GM19324 (cell line): ENCODE results near the gene THAP3.
A peak's percentile ranks its signal among the peaks of the same experiment; 100 is the strongest.
"Not testable (repeated sequence)": the region's sequence is repeated elsewhere in the genome, so short reads cannot be mapped to it uniquely, and the experiment has no call there.

ENCODE experiments used
- ATAC-seq: cut with Tn5 transposase; IDR thresholded peaks from one replicate; pipeline ENCODE4 v1.9.1; 2021; ENCODE audit warnings: mild to moderate bottlenecking, moderate library complexity; ENCODE audit not compliant: unreplicated experiment, low FRiP score

Gene THAP3

DNA sequence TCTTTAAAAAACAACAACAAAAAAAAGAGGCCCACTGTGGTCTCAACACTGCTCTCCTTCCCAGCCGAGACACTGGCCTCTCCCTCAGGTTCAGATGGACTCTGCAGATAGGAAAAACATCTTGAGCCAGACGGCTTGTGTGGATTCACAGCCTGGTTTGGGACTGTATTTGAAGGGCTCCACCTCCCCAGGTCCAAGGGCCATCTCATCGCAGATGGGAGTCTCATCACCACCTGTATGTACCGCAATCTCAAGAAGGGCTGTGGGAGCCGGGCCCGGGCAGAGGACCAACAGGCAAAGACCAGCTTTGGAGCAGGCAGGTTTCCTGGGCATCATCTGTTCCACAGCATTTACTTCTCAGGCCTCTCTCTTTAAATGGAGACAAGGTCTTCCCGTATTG, 34.6 kb upstream of the THAP3 start:
- no peak for ATAC-seq

DNA sequence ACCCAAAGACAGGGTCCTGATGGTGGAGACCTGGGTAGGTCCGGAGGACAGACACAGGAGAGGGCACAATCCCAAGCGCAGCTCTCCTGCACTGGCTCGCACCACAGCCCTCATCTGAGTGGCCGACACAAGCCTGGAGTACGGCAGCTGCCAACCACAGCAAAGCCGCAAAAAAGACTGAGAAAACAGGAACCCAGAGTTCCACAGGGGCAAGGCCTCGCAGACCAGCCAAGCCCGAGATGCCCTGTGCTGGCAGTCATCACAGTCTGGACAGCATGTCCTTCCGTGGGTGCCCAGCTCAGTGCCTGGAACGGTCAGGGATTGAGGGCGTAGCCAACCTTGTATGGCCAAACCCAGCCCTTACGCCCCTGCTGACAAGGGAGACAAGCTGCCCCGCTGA, 33.4 kb upstream of the THAP3 start:
- ATAC-seq: no peak

DNA sequence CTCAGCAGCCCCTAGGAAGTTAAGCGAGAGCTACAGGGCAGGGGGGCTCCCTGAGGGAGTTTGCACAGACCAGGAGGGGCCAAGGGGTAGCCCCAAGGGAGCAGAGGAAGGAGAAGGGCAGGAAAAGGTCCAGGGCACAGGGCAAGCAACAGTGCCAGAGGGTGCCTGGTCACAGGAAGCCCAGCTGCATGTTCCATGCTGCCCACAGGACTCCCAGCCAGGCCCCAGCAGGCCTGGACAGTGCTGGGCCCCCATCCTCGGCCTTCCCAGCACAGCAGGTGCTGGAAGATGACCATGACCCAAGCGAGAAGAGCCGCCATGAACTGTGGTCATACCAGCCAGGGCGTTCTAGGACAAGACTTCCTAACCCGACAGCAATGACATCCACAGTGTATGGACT, 33.0 kb upstream of the THAP3 start:
- no peak for ATAC-seq

DNA sequence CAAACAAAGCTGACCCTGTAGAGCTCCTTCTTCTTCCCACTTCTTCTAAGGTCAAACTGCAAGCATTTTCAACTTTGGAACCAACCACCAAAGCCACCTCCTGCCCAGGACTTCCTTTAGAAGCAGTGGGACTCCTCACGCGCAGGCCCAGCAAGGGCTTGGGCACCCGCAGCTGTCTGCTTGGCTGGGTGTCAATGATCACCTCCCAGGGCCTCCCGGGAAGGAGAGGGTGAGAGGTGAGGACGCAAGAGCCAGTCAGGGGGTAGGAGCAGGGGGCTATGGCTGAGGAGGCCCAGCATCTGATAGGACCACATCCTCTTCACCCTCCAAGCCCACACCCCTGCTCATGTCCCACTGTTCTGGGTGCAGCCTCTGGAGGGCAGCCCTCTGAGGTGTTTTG, 32.2 kb upstream of the THAP3 start:
- no peak for ATAC-seq

DNA sequence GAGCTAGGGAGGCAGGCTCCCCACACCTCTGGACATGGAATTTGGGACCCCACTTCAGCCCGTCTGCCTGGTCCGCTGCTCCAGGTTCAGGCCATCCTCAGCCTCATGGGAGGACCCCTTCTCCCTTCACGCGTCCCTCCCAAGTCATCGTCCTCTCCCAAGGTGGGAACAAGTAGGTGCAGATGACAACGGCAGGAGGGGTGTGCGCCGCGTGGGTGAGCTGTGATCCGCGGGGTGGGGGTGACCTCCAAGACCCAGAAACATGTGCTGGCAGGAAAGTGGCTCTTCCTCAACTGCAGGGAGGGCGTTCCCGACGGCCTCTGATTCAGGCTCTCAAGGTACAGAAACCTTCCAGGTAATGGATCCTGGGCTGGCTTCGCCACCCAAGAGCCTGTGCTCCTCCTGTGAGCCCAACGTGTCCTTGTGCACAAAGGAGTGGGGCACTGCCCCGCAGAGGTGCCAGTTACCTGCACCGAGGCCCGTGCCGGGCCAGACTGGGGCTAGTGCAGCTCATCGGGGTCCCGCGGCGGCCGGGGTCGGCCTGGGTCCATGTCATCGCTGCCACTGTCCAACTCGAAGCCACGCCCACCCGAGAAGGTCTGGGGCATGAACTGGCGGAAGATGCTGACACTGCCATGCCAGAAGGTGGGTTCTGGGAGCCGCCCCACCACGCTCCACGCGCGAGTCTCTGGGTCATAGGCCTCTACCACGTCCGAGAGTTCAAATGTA, 31.6 kb upstream of the THAP3 start:
- ATAC-seq: no peak

DNA sequence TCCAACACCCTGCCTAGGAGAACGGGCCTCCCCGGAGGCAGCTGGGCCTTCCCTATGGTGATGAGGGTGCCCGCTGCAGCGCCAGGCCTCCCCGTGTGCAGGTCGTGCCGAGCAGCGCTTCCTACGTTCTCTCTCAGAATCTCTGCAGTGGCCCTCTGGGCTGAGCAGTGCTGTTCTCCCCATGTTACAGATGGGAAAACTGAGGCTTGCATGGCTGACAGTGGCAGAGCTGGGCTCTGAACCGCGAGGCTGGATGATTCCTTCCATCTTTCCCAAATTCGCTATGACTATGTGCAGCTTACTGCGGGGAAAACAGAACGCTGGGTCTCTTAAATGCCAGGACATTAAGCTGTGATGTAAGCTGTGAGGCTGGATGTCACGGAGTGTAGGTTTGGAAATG, 30.9 kb upstream of the THAP3 start:
- ATAC-seq: no peak

DNA sequence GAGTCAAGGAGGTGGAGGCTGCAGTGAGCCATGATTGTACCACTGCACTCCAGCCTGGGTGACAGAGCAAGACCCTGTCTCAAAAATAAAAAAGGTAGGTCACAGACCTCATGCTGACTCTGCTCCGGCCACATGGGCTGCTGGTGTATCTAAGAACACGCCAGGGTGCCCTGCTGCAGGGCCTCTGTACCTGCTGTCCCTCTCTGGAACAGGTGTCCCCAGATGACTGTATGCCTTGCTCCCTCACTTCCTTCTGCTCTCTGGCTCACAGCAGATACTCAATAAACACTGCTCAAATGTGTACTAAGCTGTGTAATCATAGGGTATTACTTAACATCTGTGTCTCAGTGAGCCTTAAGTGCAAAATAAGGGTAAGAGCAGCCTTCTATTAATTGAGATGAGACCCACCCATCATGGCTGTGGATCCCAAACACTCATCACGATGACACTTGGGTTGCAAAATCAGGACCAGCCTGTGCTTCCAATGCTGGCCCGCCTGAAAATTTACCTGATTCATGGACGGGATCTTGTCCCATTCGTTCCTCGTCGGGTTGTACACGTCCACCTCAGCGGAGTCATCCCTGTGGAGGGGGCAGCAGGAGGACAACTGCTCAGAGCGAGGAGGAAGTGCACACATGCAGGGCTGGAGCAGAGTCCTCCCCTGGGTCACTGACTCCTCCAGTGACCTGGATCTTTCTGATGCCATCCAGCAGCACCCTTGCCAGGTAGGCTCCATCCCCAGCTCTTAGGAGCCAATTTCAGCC, 29.5 kb upstream of the THAP3 start:
- no peak for ATAC-seq

DNA sequence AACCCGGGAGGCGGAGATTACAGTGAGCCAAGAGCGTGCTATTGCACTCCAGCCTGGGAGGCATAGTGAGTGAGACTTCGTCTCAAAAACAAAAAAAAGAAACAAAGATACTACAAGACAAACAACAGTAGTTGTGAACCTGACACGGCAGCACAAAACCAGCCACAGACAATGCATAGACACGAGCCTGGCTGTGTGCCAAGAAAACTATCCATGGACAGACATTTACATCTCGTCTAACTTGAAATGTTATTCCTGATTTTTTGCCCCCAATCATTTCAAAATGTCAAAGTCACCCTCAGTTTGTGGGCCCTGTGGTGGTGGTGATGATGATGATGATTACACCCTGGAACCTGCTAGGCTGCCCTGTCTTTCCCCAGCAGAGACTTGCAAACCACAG, 28.3 kb upstream of the THAP3 start:
- ATAC-seq: no peak

DNA sequence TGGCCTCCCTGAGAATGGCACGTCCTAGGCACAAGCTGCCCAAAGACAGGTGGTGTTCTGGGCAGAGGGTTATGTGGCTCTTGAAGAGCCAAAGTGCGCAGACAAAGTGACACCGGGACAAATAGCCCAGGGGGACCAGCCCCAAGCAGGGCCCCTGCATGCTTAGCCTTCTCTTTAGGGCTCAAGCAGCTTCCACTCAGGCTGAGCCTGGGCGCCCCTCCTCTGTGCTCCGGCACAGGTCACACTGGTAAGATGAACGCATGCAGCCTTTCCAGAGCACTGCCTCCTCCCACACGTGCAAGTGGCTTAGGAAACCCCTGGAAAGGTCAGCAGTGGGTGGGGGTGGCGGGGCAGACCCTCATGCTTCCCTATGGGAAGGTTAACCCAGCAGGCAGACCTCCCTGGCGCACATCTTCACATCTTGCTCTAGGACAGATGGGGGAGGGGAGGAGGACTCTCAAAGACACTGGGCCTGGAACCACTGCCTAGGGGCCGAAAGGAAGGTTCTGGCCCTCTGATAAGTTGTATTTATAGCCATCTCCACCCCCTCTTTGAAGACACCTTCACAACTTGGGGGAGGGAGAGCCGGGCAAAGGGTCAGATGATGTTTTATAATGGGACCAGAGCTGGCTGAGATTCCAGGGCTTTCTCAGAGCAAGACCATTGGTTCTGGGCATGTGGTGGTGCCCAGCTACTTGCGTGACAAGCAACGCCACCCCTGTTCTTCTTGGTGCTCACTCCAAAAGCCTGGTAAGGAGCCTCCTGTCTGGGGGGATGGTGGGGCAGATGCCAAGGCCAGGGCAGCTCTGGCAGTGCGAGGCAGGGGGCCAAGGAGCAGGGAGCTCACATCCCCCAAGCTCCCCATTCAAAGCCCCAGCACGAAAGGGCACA, 27.5 kb upstream of the THAP3 start:
- ATAC-seq: no peak

DNA sequence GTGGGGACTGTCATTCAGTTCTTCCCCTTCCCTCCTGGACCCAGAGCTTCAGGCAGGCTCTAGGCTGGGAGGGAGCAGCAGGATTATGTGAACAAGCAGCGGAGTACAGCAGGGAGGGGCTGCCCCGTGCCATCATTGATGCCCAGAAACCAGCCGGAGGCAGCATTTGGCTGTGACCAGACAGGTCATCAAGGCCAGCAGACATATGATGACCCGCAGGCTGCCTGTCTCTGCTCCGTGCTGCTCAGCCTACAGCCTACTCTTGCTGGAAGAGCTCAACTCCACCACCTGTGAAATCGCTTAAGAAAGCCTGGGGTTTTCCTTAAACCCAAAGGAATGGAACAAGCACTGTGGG, 26.9 kb upstream of the THAP3 start:
- no peak for ATAC-seq

DNA sequence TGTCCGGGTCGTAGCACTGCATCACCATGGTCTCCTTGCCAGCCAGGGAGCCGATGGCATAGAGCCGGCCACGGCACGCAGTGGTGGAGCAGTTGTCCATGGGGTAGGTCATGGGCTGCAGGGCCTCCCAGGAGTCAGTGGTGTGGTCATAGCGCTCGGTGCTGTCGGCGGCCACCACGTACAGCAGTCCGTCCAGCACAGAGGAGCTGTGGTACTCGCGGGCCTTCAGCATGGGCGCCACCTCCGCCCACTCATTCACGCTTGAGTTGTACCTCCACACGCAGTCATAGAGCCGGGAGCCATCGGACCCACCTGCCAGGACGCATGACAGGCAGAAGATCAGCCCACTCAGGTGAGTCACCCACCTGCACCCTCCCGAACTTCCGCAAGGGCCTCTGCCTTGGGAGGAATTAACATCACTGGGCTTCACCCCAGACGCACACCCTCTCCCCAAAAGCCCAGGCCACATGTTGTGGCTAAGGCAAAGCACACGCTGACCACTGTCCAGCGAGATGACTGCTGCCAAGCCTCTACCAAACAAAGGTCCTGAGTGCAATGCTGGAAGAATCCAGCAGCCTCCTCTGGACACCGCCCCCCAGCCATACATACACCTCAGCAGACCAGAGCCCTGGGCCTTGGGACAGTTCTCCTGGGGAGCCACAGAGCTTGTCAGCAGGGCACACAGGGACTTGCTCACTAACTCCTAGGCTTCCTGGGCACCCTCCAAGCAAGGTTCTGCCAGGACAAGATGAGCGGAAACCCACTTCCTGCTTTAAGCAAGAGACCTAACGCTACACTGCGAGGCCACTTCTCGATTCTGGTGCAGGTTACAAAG, 25.3 kb upstream of the THAP3 start:
- no peak for ATAC-seq

DNA sequence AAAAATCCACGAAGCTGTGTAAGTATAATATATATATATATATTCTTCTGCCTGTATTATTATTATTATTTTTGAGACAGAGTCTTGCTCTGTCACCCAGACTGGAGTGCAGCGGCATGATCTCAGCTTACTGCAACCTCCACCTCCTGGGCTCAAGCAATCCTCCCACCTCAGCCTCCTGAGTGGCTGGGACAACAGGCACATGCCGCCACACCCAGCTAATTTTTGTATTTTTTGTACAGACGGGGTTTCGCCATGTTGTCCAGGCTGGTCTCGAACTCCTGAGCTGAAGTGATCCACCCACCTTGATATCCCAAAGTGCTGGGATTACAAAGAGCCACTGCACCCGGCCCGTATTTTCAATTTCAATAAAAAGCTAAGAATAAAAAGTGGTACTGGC, 24.7 kb upstream of the THAP3 start:
- not testable (repeated sequence) for ATAC-seq

DNA sequence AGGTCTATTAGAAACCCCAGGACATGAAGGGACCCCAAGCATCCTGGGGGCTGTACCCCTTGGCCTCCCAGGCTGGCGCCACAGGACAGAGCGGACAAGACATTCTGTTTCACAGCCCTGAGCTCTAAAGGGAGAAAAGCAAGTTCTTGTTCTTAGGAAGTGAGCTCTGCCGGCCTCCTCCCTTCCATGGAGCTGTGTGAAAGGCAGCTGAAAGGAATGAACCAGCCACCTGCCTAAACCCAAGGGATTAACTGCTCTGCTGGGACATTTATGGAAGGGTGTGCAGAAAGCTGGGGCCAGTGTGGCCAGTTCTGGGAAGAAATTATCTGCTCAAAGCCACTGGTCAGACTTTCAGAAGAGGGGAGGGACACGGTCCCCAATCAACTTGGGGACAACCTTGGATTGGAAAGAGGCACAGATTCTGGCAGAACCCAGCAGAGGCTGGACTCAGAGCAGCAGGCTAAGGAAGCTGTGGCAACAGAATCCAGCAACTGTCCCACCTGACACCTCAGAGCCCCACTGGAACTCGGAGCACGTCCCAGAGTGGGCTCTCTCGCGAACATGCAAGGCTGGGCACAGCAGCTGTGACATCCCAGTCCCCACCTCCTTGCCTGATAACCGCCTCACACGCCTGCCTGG, 24.1 kb upstream of the THAP3 start:
- no peak for ATAC-seq

DNA sequence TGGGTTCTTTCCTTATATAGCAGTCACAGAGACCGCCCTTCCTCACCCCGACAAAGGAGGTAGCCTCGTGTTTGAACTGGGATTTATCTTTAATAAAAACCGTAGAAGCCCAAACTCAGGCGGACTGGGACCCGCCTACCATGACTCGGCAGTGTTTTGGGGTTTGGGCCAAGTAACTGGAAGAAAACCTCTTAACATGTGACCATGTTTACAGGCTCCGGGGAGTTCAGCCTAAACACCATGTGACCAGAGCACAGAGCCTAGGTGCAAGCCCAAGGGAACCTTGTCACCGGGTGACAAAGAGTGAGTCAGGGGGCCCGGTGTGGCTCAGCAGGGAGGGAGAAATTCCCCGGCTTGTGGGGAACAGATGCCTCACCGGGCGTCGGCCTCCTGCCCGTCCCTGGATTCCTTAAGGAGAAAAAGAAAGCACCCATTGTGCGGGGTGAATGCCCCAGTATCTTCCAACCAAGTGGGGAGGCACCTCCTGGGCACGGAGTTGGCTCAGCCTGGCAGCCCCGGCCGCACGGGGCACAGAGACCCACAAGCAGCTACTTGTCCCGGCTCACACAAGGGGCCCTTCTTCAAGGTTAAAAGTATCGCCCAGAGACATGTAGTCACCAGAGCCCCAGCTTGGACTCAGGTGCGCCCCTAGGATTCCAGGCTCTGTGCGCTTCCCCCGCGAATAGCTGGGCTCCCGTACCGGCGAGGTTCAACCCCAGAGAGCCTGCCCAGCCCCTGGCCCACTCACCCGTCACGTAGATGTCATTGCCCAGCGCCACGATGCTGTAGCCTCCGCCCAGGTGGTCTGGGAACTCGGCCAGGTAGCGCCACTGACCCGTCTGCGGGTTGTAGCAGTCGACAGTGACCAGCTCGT, 23.4 kb upstream of the THAP3 start:
- ATAC-seq: no peak

DNA sequence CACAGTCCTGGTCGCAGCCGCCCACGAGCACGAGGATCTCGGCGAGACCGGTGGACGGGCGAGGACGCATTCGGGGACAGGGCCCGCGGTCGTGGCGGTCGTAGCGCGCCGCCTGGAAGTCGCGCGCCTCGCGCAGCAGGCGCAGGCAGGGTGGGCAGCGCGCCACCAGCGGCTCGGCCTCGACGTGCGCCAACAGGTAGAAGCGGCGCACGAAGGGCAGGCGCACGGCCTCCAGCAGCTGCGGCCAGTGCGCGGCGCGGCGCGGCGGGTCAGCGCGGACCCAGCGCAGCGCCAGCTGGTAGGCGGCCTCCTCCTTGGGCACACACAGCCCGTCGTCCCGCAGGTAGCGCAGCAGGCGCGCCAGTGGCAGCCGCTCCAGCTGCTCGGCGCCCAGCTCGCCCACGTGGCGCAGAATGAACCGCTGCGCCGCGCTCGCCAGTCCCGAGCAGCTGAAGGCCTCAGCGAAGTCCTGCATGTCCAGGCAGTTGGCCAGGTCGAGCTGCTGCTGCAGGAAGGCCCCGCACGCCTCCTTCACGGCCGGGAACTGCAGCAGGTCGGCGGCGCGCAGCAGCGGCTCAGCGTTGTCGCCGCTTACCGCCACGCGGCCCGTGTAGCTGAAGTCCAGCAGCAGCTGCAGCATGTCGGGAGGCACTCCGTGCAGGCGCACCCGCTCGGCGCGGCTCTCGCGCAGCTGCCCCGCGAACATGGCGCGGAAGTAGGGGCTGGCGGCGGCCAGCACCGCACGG, 22.6 kb upstream of the THAP3 start:
- ATAC-seq: peak; percentile 17

DNA sequence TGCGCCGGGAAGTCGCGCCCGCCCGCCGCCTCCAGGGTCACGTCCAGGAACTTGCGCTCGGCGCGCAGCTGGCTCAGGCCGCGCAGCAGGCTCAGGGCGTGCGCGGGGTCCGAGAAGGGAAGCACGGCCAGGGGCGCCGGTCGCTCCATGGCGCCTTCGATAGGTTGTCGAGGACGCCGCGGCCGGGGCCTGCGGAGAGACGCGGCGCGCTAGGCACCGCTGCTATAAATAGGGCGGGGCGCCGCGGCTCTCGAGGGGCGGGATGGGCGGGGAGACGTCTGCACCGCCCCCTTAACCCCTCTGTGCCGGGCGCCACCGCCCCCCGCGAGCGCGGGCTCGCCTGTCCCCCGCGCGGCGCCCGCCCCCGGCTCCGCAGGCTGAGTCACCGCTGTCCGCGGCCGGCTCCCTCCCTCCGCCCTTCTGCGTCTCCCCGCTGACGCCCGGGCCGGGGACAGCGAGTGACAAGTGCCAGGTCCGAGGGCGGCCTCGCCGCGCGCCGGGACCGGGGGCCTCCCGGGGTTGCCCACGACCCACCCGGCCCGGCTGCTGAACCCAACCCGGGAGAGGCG, 21.9 kb upstream of the THAP3 start, which contains the start of gene KLHL21:
Gene KLHL21 (minus strand): TSS at position 201 of the 569 bp plus-strand sequence. CDS start 52 bp downstream, at position 149.
- ATAC-seq: peak; percentile 69

DNA sequence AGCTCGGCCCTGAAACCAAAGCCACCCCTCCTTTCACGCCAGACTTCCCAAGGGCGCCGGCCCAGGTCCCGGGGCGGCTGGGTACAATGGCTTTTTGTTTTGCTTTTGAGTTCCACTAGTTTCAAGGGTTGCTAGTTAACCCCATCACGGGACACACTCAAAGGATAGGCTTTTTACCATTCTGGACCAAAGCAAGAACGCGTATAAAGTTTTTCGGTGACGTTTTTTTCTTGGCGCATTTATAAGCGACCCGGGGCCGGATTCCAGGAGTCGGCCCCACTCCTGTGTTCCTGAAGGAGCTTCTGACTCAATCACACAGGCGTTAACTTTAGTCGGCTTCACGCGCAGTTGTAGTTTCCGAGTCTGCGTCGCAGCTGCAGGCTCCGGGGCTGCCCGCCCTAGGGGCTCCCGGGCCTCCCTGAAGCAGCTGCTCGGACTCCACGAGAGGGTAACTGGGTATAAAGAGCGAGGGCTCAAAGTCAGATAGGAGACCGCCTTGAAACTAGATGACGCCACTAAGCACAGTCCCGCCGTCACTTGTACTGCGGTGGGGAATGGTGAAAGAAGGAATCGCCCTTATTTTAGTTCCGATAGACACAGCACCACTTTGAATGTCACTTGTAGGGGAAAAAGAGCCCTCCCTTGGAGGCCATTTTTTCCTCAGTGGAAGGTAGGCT, 21.3 kb upstream of the THAP3 start:
- peak; percentile 11 for ATAC-seq
